HepG2 (cell line): ENCODE measurements around the gene EGFR. TPM values are rescaled to one million over a fixed set of nuclear protein-coding genes. Genes with fewer than 3 reads are reported as not detected.

Source experiments
- AHR ChIP-seq: IDR thresholded peaks from 2 replicates; pipeline ENCODE4 v1.6.1; 2018; ENCODE audit warnings: missing genetic modification reagents, missing compliant biosample characterization
- FOXJ3 ChIP-seq: sonication (generic); formaldehyde crosslinking; IDR thresholded peaks from 2 replicates; pipeline ENCODE4 v1.4.0; 2020; ENCODE audit warnings: missing genetic modification reagents, mild to moderate bottlenecking, borderline replicate concordance
- FOXO1 ChIP-seq: sonication (generic); formaldehyde crosslinking; IDR thresholded peaks from 2 replicates; pipeline ENCODE4 v1.4.0; 2020; ENCODE audit warnings: missing genetic modification reagents
- HES4 ChIP-seq: sonication (generic); formaldehyde crosslinking; IDR thresholded peaks from 2 replicates; pipeline ENCODE4 v1.9.0; 2021; ENCODE audit warnings: mild to moderate bottlenecking, missing genetic modification reagents, borderline replicate concordance
- HNF1B ChIP-seq: sonication (generic); formaldehyde crosslinking; IDR thresholded peaks from 2 replicates; pipeline ENCODE4 v1.5.1; 2020; ENCODE audit warnings: mild to moderate bottlenecking, moderate library complexity, missing genetic modification reagents
- MEIS1 ChIP-seq: sonication (generic); formaldehyde crosslinking; IDR thresholded peaks from 2 replicates; pipeline ENCODE4 v1.9.0; 2021; ENCODE audit warnings: mild to moderate bottlenecking, missing genetic modification reagents, moderate library complexity, borderline replicate concordance
- MYNN ChIP-seq: sonication (generic); formaldehyde crosslinking; IDR thresholded peaks from 2 replicates; pipeline ENCODE4 v1.4.0; 2020; ENCODE audit warnings: mild to moderate bottlenecking, low read depth, missing genetic modification reagents
- NFE2L1 ChIP-seq: sonication (generic); formaldehyde crosslinking; IDR thresholded peaks from 2 replicates; pipeline ENCODE4 v1.4.0; 2020; ENCODE audit warnings: missing genetic modification reagents, mild to moderate bottlenecking, borderline replicate concordance
- RXRB ChIP-seq: IDR thresholded peaks from 2 replicates; pipeline ENCODE4 v1.6.1; 2016; ENCODE audit warnings: borderline replicate concordance, missing genetic modification reagents, missing compliant biosample characterization
- TRIM24 ChIP-seq: sonication (generic); formaldehyde crosslinking; IDR thresholded peaks from 2 replicates; pipeline ENCODE4 v1.8.0; 2022; ENCODE audit warnings: mild to moderate bottlenecking, missing genetic modification reagents
- ZBTB7A ChIP-seq: sonication (generic); formaldehyde crosslinking; IDR thresholded peaks from 2 replicates; pipeline ENCODE4 v1.8.0; 2022; ENCODE audit warnings: mild to moderate bottlenecking, missing genetic modification reagents
- ZFX ChIP-seq: sonication (generic); formaldehyde crosslinking; IDR thresholded peaks from 2 replicates; pipeline ENCODE4 v1.4.0; 2020; ENCODE audit warnings: mild to moderate bottlenecking, low read depth, missing genetic modification reagents, moderate library complexity
- ZNF207 ChIP-seq: fragments of 450-650 bp; IDR thresholded peaks from 2 replicates; pipeline ENCODE4 v1.6.1; 2016; ENCODE audit warnings: antibody characterized with exemption, borderline replicate concordance
- ZNF232 ChIP-seq: sonication (generic); formaldehyde crosslinking; IDR thresholded peaks from 2 replicates; pipeline ENCODE4 v1.4.0; 2020; ENCODE audit warnings: missing genetic modification reagents, borderline replicate concordance
- ZNF34 ChIP-seq: sonication (generic); formaldehyde crosslinking; IDR thresholded peaks from 2 replicates; pipeline ENCODE4 v1.4.0; 2020; ENCODE audit warnings: mild to moderate bottlenecking, missing genetic modification reagents, borderline replicate concordance
- ZNF615 ChIP-seq: sonication (generic); formaldehyde crosslinking; IDR thresholded peaks from 2 replicates; pipeline ENCODE4 v1.5.0; 2020; ENCODE audit warnings: mild to moderate bottlenecking, missing genetic modification reagents, borderline replicate concordance
- ZNF777 ChIP-seq: sonication (generic); formaldehyde crosslinking; IDR thresholded peaks from 2 replicates; pipeline ENCODE4 v1.4.0; 2020; ENCODE audit warnings: missing genetic modification reagents
- ZNF816 ChIP-seq: sonication (generic); formaldehyde crosslinking; IDR thresholded peaks from 2 replicates; pipeline ENCODE4 v1.8.0; 2022; ENCODE audit warnings: missing genetic modification reagents, mild to moderate bottlenecking, borderline replicate concordance
- ZSCAN29 ChIP-seq: sonication (generic); formaldehyde crosslinking; conservative IDR thresholded peaks from 2 replicates; pipeline ENCODE4 v1.4.0; 2020; ENCODE audit warnings: mild to moderate bottlenecking, missing genetic modification reagents
- polyA plus RNA-seq, 8 experiments: library from polyadenylated mRNA; depleted of rRNA in 3 of 8; stranded (reverse) in 7 of 8; unstranded in 1 of 8; fragments of >200 nt; fragmentation: Illumina TruSeq in 4 of 8; extraction: Trizol in 4 of 8; gene quantifications; 2 replicates each; pipeline versions ENCODE4 v1.2.1 to v1.2.3, GENCODE V29; 2011 to 2016; ENCODE audit warnings: low read depth in 4 of 8, missing spikeins in 1 of 8, mixed read lengths in 1 of 8; ENCODE audit not compliant: insufficient read depth in 1 of 8
- total RNA-seq, 5 experiments: library from RNA; depleted of rRNA; stranded (reverse); fragments of >200 nt; fragmentation: Illumina TruSeq; extraction: Trizol; gene quantifications; 2 replicates each; pipeline ENCODE4 v1.2.3, GENCODE V29; 2016; ENCODE audit warnings: low read depth in 1 of 5
- TF ChIP-seq, protein P1 (sequence below): sonication (generic); formaldehyde crosslinking; IDR thresholded peaks from 2 replicates; pipeline ENCODE4 v1.8.1; 2023; ENCODE audit warnings: mild to moderate bottlenecking, moderate library complexity, missing genetic modification reagents
- TF ChIP-seq, protein P2 (sequence below): sonication (generic); formaldehyde crosslinking; IDR thresholded peaks from 2 replicates; pipeline ENCODE4 v1.4.0; 2020; ENCODE audit warnings: missing genetic modification reagents

EGFR gene
- total and polyA plus RNA-seq, 2 of the 13 experiments (the other 11 are each of a cell fraction or from before 2014, with no cell fraction given): 7.0 to 10.0 TPM

DNA sequence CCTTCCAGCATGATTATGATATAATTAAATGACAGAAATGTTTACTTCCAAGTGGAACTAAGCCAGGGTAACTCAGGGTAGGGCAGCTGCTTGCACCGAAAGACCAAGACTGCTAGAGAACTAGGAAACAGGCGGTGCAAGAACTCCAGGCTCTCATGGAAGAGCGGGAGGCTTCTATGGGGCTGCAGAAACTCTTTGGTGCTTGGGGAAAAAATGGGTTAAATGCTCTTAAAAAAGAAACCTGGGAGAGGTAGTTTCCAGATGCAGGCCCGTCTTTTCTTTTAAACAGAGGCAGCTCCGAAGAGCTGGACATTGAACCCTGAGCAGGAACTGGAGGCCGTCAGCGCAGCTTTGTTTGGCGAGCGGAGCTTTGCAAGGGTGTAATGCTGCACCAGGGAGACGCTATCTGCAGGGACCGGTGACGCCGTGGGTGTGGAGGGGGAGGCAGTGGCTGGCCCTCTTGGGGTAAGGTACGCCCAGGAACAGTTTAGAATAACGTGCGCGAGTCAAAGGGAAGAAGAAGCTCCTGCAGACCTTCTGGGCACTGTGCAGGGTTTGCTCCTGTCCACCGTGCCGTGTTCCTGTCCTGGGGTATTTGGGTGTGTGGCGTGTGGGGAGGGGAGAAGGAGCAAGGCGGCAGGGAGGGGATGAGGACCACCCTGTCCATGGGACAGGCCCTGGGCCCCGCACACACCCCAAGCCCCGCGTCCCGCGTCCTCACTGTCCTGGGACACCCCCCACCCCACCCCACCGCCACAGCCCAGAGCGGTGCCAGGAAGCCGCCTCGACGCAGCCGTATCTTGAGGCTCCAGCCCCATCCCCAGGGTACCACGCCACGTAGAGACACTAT, 59.0 kb downstream of the EGFR start (continued):
- peak; percentile 60; the same call in 1 of the 2 replicates for TF ChIP-seq ZFX (CRISPR knock-in tag)
- 0 out of 2 replicates have a peak, but pooled peaks have one; percentile 29 for TF ChIP-seq ZBTB7A (CRISPR knock-in tag)
- no peak; the same call in 1 of the 2 replicates for TF ChIP-seq ZNF232
- 0 out of 2 replicates have a peak, but pooled peaks have one; percentile 10 for TF ChIP-seq HNF1B
- TF ChIP-seq ZNF816 (CRISPR knock-in tag): 0 out of 2 replicates have a peak, but pooled peaks have one; percentile 24
- peak; percentile 29; the same call in 1 of the 2 replicates for TF ChIP-seq FOXJ3 (CRISPR knock-in tag)
- TF ChIP-seq MYNN: no peak
- TF ChIP-seq, protein P1, sequence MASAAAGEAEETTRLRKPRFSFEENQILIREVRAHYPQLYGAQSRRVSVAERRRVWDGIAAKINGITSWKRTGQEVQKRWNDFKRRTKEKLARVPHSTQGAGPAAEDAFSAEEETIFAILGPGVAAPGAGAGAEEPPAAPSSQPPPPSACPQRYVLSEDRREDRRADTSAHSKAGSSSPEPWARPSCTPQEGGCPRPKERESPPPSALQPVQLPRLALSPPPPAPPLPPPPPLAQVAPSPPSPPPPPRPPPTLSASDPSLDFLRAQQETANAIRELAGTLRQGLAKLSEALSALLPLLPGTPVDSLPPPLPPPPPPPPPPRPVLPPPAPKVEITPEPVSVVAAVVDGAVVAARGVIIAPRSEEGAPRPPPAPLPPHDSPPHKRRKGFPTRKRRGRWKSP: no peak
- peak; percentile 42 for TF ChIP-seq ZNF777 (CRISPR knock-in tag)
- no peak for TF ChIP-seq ZNF207
- peak; percentile 72 for TF ChIP-seq FOXO1 (CRISPR knock-in tag)
- no peak for TF ChIP-seq MEIS1 (CRISPR knock-in tag)
- TF ChIP-seq ZNF34: no peak
- peak; percentile 12; the same call in 1 of the 2 replicates for TF ChIP-seq NFE2L1 (CRISPR knock-in tag)
- TF ChIP-seq RXRB: peak; percentile 46; the same call in 1 of the 2 replicates
- TF ChIP-seq, protein P2, sequence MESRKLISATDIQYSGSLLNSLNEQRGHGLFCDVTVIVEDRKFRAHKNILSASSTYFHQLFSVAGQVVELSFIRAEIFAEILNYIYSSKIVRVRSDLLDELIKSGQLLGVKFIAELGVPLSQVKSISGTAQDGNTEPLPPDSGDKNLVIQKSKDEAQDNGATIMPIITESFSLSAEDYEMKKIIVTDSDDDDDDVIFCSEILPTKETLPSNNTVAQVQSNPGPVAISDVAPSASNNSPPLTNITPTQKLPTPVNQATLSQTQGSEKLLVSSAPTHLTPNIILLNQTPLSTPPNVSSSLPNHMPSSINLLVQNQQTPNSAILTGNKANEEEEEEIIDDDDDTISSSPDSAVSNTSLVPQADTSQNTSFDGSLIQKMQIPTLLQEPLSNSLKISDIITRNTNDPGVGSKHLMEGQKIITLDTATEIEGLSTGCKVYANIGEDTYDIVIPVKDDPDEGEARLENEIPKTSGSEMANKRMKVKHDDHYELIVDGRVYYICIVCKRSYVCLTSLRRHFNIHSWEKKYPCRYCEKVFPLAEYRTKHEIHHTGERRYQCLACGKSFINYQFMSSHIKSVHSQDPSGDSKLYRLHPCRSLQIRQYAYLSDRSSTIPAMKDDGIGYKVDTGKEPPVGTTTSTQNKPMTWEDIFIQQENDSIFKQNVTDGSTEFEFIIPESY (CRISPR knock-in tag): no peak
- TF ChIP-seq ZSCAN29 (CRISPR knock-in tag): no peak
- TF ChIP-seq AHR (CRISPR knock-in tag): no peak
- TF ChIP-seq HES4 (CRISPR knock-in tag): peak; percentile 47; the same call in 1 of the 2 replicates
- TF ChIP-seq ZNF615 (CRISPR knock-in tag): no peak
- TF ChIP-seq TRIM24 (CRISPR knock-in tag): no peak
